ENCODE data around the gene RAMP3. TPM values are rescaled to one million over a fixed set of nuclear protein-coding genes. Genes with fewer than 3 reads are reported as not detected.

The RAMP3 gene
- total and polyA plus RNA-seq, 9 of the 15 experiments (the other 6 are each of a cell fraction or from before 2014, with no cell fraction given), result not detected

DNA sequence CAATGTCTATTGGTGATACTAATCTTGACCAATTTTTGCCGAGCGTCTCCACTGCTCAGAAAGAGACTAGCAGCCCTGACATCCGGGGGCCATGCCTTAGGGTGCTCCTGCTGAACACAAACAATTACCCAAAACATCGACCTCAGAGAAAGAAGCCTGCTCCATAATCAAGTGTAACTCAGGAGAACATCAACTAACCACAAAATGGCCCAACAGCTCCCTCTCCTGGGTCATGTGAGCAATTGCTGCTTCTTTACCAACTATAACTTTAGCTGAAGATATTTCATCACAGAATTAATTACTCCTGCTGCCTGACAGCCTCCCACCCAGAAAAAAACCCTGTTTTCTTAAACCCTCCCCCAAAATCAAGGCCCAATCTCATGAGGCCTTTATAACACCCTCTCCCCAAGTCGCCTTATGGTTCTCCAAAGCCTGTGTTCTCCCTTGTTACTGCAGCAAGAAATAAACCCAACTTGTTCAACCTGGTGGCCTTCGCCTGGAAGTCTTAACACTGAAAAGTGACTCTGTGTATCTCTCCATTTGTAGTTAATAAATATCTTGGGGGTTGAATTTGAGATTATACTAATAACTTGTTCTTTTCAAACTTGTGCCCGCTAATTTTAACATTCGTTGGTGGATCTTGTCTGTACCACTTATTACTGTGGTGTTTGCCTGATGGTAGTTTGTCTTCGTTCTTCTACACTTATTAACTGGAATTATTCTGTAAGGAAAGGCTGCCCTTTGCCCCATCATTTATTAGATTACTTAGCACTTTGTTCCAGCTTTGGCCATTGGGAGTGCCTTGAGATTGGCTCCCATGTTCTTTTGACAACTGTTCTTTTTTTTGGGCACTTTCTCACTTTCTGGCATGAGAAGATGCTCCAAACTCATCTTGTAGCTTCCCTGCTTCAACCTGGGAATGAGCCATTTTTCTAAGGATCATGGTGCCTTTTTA is 21.2 kb upstream of the RAMP3 start (continued):
- TF ChIP-seq, protein P1, sequence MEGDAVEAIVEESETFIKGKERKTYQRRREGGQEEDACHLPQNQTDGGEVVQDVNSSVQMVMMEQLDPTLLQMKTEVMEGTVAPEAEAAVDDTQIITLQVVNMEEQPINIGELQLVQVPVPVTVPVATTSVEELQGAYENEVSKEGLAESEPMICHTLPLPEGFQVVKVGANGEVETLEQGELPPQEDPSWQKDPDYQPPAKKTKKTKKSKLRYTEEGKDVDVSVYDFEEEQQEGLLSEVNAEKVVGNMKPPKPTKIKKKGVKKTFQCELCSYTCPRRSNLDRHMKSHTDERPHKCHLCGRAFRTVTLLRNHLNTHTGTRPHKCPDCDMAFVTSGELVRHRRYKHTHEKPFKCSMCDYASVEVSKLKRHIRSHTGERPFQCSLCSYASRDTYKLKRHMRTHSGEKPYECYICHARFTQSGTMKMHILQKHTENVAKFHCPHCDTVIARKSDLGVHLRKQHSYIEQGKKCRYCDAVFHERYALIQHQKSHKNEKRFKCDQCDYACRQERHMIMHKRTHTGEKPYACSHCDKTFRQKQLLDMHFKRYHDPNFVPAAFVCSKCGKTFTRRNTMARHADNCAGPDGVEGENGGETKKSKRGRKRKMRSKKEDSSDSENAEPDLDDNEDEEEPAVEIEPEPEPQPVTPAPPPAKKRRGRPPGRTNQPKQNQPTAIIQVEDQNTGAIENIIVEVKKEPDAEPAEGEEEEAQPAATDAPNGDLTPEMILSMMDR (IDR thresholded peaks at IDR 0.05 in 2 of 3, conservative IDR thresholded peaks at IDR 0.05 in 1 of 3; ENCODE audit: insufficient read depth in 2 of 3, low read depth in 1 of 3, low read length in 3 of 3), result peak; percentile 84 to 96 (median 87)
- TF ChIP-seq, protein P2, sequence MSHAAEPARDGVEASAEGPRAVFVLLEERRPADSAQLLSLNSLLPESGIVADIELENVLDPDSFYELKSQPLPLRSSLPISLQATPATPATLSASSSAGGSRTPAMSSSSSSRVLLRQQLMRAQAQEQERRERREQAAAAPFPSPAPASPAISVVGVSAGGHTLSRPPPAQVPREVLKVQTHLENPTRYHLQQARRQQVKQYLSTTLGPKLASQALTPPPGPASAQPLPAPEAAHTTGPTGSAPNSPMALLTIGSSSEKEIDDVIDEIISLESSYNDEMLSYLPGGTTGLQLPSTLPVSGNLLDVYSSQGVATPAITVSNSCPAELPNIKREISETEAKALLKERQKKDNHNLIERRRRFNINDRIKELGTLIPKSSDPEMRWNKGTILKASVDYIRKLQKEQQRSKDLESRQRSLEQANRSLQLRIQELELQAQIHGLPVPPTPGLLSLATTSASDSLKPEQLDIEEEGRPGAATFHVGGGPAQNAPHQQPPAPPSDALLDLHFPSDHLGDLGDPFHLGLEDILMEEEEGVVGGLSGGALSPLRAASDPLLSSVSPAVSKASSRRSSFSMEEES (CRISPR knock-in tag; IDR thresholded peaks at IDR 0.05), result peak; percentile 27
- TF ChIP-seq TBL1XR1 (IDR thresholded peaks at IDR 0.05; ENCODE audit: low read length in 2 of 2), result 0 out of 4 replicates have a peak, but pooled peaks of 1 of the 2 experiments have one; percentile 5
